ENCODE results near the gene CNOT8.

The CNOT8 gene

DNA sequence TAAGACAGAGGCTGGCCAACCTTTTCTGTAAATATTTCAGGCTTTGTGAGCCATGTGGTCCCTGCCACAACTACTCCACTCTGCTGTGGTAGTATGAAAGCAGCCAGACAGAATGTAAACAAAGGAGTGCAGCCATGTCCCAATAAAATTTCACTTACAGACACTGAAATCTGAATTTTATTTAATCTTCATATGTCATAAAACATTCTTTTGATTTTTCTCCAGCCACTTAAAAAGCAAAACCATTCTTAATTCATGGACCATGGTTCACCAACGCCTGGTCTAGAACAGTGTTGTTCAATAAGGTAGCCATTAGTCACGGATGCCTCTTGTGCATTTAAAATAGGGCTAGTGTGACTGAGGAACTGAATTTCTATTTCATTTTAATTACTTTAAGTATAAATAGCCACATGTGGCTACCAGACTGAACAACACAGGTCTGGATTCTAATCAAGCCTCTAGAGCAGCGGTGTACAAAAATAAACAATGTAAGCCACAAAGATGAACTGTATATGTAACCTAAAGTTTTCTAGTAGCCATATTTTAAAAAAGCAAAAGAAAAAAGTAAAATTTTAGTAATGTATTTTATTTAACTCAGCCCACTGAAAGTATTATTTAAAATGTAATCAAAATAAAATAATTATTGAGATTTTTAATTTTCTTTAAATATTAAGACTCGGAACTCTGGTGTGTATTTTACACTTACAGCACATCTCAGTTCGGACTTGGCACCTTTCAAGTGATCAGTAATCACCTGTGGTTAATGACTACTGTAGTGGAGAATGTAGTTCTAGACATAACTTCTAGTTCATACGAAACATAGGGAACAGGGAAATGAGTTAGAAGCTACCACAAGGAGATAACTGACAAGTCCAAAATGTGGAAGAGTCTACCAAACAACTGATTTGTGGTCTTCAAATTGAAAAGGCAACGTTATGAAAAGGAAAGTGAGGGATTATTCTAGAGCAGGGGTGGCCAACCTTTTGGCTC lies 65.3 kb downstream of the CNOT8 start:
- no peak for DNase-seq
